ENCODE measurements around the gene SP3. TPM values are rescaled to one million over a fixed set of nuclear protein-coding genes. Genes with fewer than 3 reads are reported as not detected.

Gene SP3
- total and polyA plus RNA-seq, 9 of the 15 experiments (the other 6 are each of a cell fraction or from before 2014, with no cell fraction given) = 12.0 to 106 (median 74.9) TPM

GRCh38 chr2:173891315-173892037, 73.7 kb downstream of the SP3 start (continued):
- TF ChIP-seq CLOCK (CRISPR knock-in tag; IDR thresholded peaks at IDR 0.05; ENCODE audit: borderline replicate concordance) (no peak), MAX (CRISPR knock-in tag; IDR thresholded peaks at IDR 0.05) (no peak), MYBL2 (IDR thresholded peaks at IDR 0.05; ENCODE audit: low read depth) (no peak), MYBL2 (CRISPR knock-in tag; IDR thresholded peaks at IDR 0.05; ENCODE audit: borderline replicate concordance) (no peak), BHLHE40 (IDR thresholded peaks at IDR 0.05; ENCODE audit: low read length) (no peak), STAT5A (IDR thresholded peaks at IDR 0.05; ENCODE audit: borderline replicate concordance, low read length) (peak; percentile 75), HMGN3 (IDR thresholded peaks at IDR 0.05; ENCODE audit: borderline replicate concordance, extremely low read depth, insufficient read length, low read depth, low read length) (no peak), AFF1 (IDR thresholded peaks at IDR 0.05; ENCODE audit: low read depth in 1 of 2, partially characterized antibody in 2 of 2) (peak in 1 of 2 experiments; percentile 49), ZNF561 (CRISPR knock-in tag; conservative IDR thresholded peaks at IDR 0.05) (no peak), SNIP1 (IDR thresholded peaks at IDR 0.05; ENCODE audit: low read depth) (no peak), CREB1 (IDR thresholded peaks at IDR 0.05) (no peak), CREB1 (CRISPR knock-in tag; IDR thresholded peaks at IDR 0.05) (no peak), CBX5 (IDR thresholded peaks at IDR 0.05; ENCODE audit: borderline replicate concordance, low read depth) (no peak), RNF2 (IDR thresholded peaks at IDR 0.05) (peak; percentile 46; the same call in 1 of the 2 replicates), XRCC3 (IDR thresholded peaks at IDR 0.05) (no peak), MTA2 (IDR thresholded peaks at IDR 0.05; ENCODE audit: low read depth) (peak; percentile 91), TARDBP (IDR thresholded peaks at IDR 0.05) (no peak), ZSCAN32 (CRISPR knock-in tag; IDR thresholded peaks at IDR 0.05) (no peak), NKRF (IDR thresholded peaks at IDR 0.05; ENCODE audit: borderline replicate concordance) (no peak), EWSR1 (IDR thresholded peaks at IDR 0.05; ENCODE audit: borderline replicate concordance, low read depth, partially characterized antibody) (no peak)

All from K562 (cell line).